ENCODE data around the gene CACNB4.

Gene CACNB4

DNA sequence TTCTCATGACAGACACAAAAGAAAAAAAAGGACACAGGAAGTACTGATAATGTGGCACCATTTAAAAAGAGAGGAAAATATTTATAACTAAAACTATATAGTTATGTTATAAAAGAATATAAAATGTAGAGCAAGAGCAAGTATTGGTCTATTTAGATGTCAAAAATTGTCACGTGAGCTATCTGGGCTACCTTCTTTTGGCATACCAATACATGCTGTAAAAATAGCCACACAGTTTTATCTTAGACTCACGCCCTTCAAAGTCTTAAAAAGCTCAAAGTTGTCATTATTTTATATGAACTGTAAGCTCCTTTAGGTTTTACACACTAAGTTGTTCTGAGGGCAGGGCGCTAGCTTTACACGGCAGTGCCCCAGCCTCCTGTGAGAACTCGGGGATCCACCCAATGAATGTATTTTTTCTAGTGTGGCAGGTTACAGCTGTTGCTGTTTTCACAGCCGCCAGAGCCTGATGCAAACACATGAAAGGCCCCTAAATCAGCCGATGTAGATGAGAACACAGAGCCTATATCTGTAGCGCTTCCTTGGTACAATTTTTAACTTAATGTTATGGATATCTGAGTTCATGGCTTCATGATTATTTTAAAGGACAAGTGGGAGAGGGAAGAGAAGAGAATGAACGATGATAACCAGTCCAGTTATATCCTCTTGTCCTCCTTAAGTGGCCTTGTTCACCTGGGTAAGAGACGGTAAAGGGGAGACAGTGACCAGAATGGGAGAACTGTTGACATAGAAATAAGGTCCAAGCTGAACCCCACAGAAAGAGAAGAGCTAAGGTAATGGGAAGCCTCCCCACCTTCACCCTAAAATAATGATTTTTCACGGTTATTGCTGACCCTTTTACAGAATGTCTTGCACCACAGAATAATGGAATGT lies 130.8 kb downstream of the CACNB4 start:
- Histone ChIP-seq H4K8ac (ENCODE audit: low read length) (no peak overlapping the region), H3K4me1 (ENCODE audit: control insufficient read depth, insufficient read depth, low read depth, low read length) (no peaks in the 10 kb centered on the region), H3K4me3 (ENCODE audit: insufficient read depth in 1 of 2, low read depth in 1 of 2, low read length in 2 of 2) (no peak overlapping the region), H2BK120ac (ENCODE audit: low read depth, low read length) (no peak overlapping the region), H4K91ac (ENCODE audit: low read length) (no peak overlapping the region), H2AK5ac (ENCODE audit: low read length, severe bottlenecking) (no peak overlapping the region), H3K79me1 (replicated peaks; ENCODE audit: low read length, poor library complexity, severe bottlenecking) (no peaks in the 10 kb centered on the region), H2BK15ac (ENCODE audit: low read depth, poor library complexity, severe bottlenecking) (no peak overlapping the region), H2BK12ac (ENCODE audit: low read length in 2 of 2) (no peak overlapping the region), H3K9me3 (ENCODE audit: control insufficient read depth, low read length) (no peaks in the 10 kb centered on the region), H3K27ac (ENCODE audit: low read length, poor library complexity, severe bottlenecking) (no peak overlapping the region), H3K36me3 (ENCODE audit: control insufficient read depth in 1 of 2, insufficient read depth in 2 of 2, low read depth in 1 of 2, low read length in 2 of 2) (no peaks in the 10 kb centered on the region), H3K4ac (ENCODE audit: low read depth in 1 of 2, low read length in 2 of 2) (no peak overlapping the region), H3K14ac (ENCODE audit: low read length in 2 of 2) (no peak overlapping the region), H2BK5ac (ENCODE audit: low read depth, low read length, poor library complexity, severe bottlenecking) (no peak overlapping the region), H3K27me3 (ENCODE audit: control insufficient read depth in 1 of 2, insufficient read depth in 1 of 2, low read length in 2 of 2) (peaks cover 0 to 4% of the 10 kb centered on the region in 2 experiments), H2AFZ (ENCODE audit: low read depth, low read length) (no peak overlapping the region), H3K23ac (ENCODE audit: low read length in 2 of 2) (no peak overlapping the region), H3K9ac (ENCODE audit: low read length) (no peak overlapping the region), H3K4me2 (ENCODE audit: low read length, poor library complexity, severe bottlenecking) (no peak overlapping the region), H3K18ac (ENCODE audit: low read depth in 1 of 2, low read length in 2 of 2) (no peak overlapping the region)
- WGBS, result 92% methylated on average over 9 of the region's 11 CpGs
- no peak for DNase-seq

DNA sequence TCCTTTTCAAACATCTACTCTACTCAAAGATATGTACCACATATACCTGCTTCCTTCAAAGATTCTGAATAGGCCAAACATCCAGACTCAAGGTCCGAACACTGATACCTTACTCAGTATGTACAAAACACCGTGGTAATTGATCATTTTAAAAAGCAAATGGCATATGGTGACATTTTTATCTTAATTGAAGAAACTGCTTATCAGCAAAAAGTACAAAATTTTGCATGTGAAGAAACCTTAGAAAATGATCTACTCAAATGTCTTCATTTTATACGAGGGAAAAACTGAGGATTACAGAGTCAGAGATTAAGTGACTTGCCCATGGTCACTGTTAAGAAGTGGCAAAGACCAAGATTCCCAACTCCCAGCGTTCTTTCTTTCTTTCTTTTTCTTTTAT lies 133.0 kb downstream of the CACNB4 start:
- Histone ChIP-seq H3K9ac (ENCODE audit: low read length) (no peak overlapping the region), H2BK15ac (ENCODE audit: low read depth, poor library complexity, severe bottlenecking) (no peak overlapping the region), H3K4me3 (ENCODE audit: insufficient read depth in 1 of 2, low read depth in 1 of 2, low read length in 2 of 2) (no peak overlapping the region), H3K27ac (ENCODE audit: low read length, poor library complexity, severe bottlenecking) (no peak overlapping the region), H2AFZ (ENCODE audit: low read depth, low read length) (no peak overlapping the region), H2AK5ac (ENCODE audit: low read length, severe bottlenecking) (no peak overlapping the region), H3K4me1 (ENCODE audit: control insufficient read depth, insufficient read depth, low read depth, low read length) (no peaks in the 10 kb centered on the region), H3K23ac (ENCODE audit: low read length in 2 of 2) (no peak overlapping the region), H2BK5ac (ENCODE audit: low read depth, low read length, poor library complexity, severe bottlenecking) (no peak overlapping the region), H4K8ac (ENCODE audit: low read length) (no peak overlapping the region), H2BK120ac (ENCODE audit: low read depth, low read length) (no peak overlapping the region), H3K9me3 (ENCODE audit: control insufficient read depth, low read length) (no peaks in the 10 kb centered on the region), H3K27me3 (ENCODE audit: control insufficient read depth in 1 of 2, insufficient read depth in 1 of 2, low read length in 2 of 2) (peaks cover 0 to under 1% of the 10 kb centered on the region in 2 experiments), H4K91ac (ENCODE audit: low read length) (no peak overlapping the region), H3K18ac (ENCODE audit: low read depth in 1 of 2, low read length in 2 of 2) (no peak overlapping the region), H3K36me3 (ENCODE audit: control insufficient read depth in 1 of 2, insufficient read depth in 2 of 2, low read depth in 1 of 2, low read length in 2 of 2) (no peaks in the 10 kb centered on the region), H3K14ac (ENCODE audit: low read length in 2 of 2) (no peak overlapping the region), H3K79me1 (replicated peaks; ENCODE audit: low read length, poor library complexity, severe bottlenecking) (no peaks in the 10 kb centered on the region), H3K4ac (ENCODE audit: low read depth in 1 of 2, low read length in 2 of 2) (no peak overlapping the region), H2BK12ac (ENCODE audit: low read length in 2 of 2) (no peak overlapping the region), H3K4me2 (ENCODE audit: low read length, poor library complexity, severe bottlenecking) (no peak overlapping the region)
- DNase-seq, result no peak
- WGBS, result 75% methylated on average over 1 of the region's 4 CpGs

DNA sequence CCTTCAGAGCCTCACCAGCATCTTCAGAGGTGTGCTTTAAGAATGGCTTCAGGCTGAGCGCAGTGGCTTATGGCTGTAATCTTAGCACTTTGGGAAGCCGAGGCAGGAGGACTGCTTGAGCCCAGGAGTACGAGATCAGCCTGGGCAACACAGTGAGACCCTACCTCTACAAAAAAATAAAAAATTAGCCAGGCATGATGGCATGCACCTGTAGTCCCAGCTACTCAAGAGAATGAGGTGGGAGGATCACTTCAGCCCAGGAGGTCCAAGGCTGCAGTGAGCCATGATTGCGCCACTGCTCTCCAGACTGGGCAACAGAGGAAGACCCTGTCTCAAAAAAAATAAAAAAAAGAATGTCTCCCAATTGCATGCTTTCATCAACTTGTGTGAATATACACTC lies 137.3 kb downstream of the CACNB4 start:
- H3K9me3 ChIP-seq (ENCODE audit: control insufficient read depth, low read length), result no peaks in the 10 kb centered on the region
- 92% methylated on average over 3 of the region's 4 CpGs for WGBS
- H3K79me1 ChIP-seq (replicated peaks; ENCODE audit: low read length, poor library complexity, severe bottlenecking), result no peaks in the 10 kb centered on the region

DNA sequence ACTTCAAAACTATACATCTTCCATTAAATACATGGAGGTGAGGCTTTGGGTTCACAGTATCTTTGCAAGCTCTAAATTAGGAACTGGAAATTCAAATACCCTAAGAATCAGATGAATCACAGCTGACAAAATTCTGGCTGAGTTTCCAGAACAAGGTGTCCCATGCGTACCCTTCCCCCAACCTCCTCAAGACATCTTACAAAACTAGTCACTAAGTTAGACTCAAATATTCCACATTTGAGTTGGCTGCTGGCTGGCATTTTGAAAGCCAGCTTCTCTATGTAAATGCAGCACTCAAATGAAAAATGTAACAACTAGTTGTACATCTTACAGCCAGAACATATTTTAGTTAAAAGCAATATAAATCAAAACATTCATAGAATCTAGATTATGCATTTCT lies 139.6 kb downstream of the CACNB4 start:
- Histone ChIP-seq H2AFZ (ENCODE audit: low read depth, low read length) (no peak overlapping the region), H2BK12ac (ENCODE audit: low read length in 2 of 2) (no peak overlapping the region), H3K79me1 (replicated peaks; ENCODE audit: low read length, poor library complexity, severe bottlenecking) (no peaks in the 10 kb centered on the region), H3K36me3 (ENCODE audit: control insufficient read depth in 1 of 2, insufficient read depth in 2 of 2, low read depth in 1 of 2, low read length in 2 of 2) (no peaks in the 10 kb centered on the region), H3K18ac (ENCODE audit: low read depth in 1 of 2, low read length in 2 of 2) (no peak overlapping the region), H3K23ac (ENCODE audit: low read length in 2 of 2) (no peak overlapping the region), H3K9me3 (ENCODE audit: control insufficient read depth, low read length) (no peaks in the 10 kb centered on the region), H3K4me2 (ENCODE audit: low read length, poor library complexity, severe bottlenecking) (no peak overlapping the region), H2AK5ac (ENCODE audit: low read length, severe bottlenecking) (no peak overlapping the region), H4K91ac (ENCODE audit: low read length) (no peak overlapping the region), H3K4me1 (ENCODE audit: control insufficient read depth, insufficient read depth, low read depth, low read length) (no peaks in the 10 kb centered on the region), H4K8ac (ENCODE audit: low read length) (no peak overlapping the region), H3K27ac (ENCODE audit: low read length, poor library complexity, severe bottlenecking) (no peak overlapping the region), H3K27me3 (ENCODE audit: control insufficient read depth in 1 of 2, insufficient read depth in 1 of 2, low read length in 2 of 2) (no peaks in the 10 kb centered on the region), H3K4me3 (ENCODE audit: insufficient read depth in 1 of 2, low read depth in 1 of 2, low read length in 2 of 2) (no peak overlapping the region), H2BK120ac (ENCODE audit: low read depth, low read length) (no peak overlapping the region), H3K14ac (ENCODE audit: low read length in 2 of 2) (no peak overlapping the region), H2BK15ac (ENCODE audit: low read depth, poor library complexity, severe bottlenecking) (no peak overlapping the region), H2BK5ac (ENCODE audit: low read depth, low read length, poor library complexity, severe bottlenecking) (no peak overlapping the region), H3K4ac (ENCODE audit: low read depth in 1 of 2, low read length in 2 of 2) (no peak overlapping the region), H3K9ac (ENCODE audit: low read length) (no peak overlapping the region)
- no peak for DNase-seq
- 93% methylated on average over 1 of the region's 1 CpG for WGBS

More for the DNA sequence above, 137.3 kb downstream of the CACNB4 start:
- Histone ChIP-seq H3K9ac (ENCODE audit: low read length) (no peak overlapping the region), H4K91ac (ENCODE audit: low read length) (no peak overlapping the region), H3K23ac (ENCODE audit: low read length in 2 of 2) (no peak overlapping the region), H3K18ac (ENCODE audit: low read depth in 1 of 2, low read length in 2 of 2) (no peak overlapping the region), H3K27ac (ENCODE audit: low read length, poor library complexity, severe bottlenecking) (no peak overlapping the region), H3K27me3 (ENCODE audit: control insufficient read depth in 1 of 2, insufficient read depth in 1 of 2, low read length in 2 of 2) (no peaks in the 10 kb centered on the region), H3K36me3 (ENCODE audit: control insufficient read depth in 1 of 2, insufficient read depth in 2 of 2, low read depth in 1 of 2, low read length in 2 of 2) (no peaks in the 10 kb centered on the region), H2AK5ac (ENCODE audit: low read length, severe bottlenecking) (no peak overlapping the region), H2BK120ac (ENCODE audit: low read depth, low read length) (no peak overlapping the region), H3K14ac (ENCODE audit: low read length in 2 of 2) (no peak overlapping the region), H2BK5ac (ENCODE audit: low read depth, low read length, poor library complexity, severe bottlenecking) (no peak overlapping the region), H3K4me3 (ENCODE audit: insufficient read depth in 1 of 2, low read depth in 1 of 2, low read length in 2 of 2) (no peak overlapping the region), H2AFZ (ENCODE audit: low read depth, low read length) (no peak overlapping the region), H2BK15ac (ENCODE audit: low read depth, poor library complexity, severe bottlenecking) (no peak overlapping the region), H2BK12ac (ENCODE audit: low read length in 2 of 2) (no peak overlapping the region), H3K4me1 (ENCODE audit: control insufficient read depth, insufficient read depth, low read depth, low read length) (no peaks in the 10 kb centered on the region), H3K4ac (ENCODE audit: low read depth in 1 of 2, low read length in 2 of 2) (no peak overlapping the region), H3K4me2 (ENCODE audit: low read length, poor library complexity, severe bottlenecking) (no peak overlapping the region), H4K8ac (ENCODE audit: low read length) (no peak overlapping the region)
- DNase-seq, result no peak

Data from mesenchymal stem cell (in vitro differentiated cells and primary cell).